Measurements from ENCODE around the gene NRXN3.

The NRXN3 gene

GRCh38 chr14:79706382-79706781 lies 1536.2 kb downstream of the NRXN3 start:
- intact Hi-C loops (cut with DNase I) = no loop called here
- no peak for DNase-seq

GRCh38 chr14:79708426-79709388 lies 1538.5 kb downstream of the NRXN3 start:
- intact Hi-C loops (cut with DNase I) = no loop called here
- DNase-seq = no peak

- no peak for DNase-seq
- intact Hi-C loops (cut with DNase I) = no loop called here
Observed at GRCh38 chr14:79709573-79709972, 1539.4 kb downstream of the NRXN3 start.

GRCh38 chr14:79712302-79712950 lies 1542.3 kb downstream of the NRXN3 start:
- intact Hi-C loops (cut with DNase I) = no loop called here
- no peak for DNase-seq

- intact Hi-C loops (cut with DNase I) = no loop called here
Observed at GRCh38 chr14:79721399-79722084, 1551.4 kb downstream of the NRXN3 start.

GRCh38 chr14:79724934-79725717 lies 1555.0 kb downstream of the NRXN3 start:
- intact Hi-C loops (cut with DNase I) = no loop called here
- no peak for DNase-seq

More at GRCh38 chr14:79721399-79722084, 1551.4 kb downstream of the NRXN3 start:
- no peak for DNase-seq

- intact Hi-C loops (cut with DNase I) = no loop called here
- no peak for DNase-seq
Observed at GRCh38 chr14:79727900-79728299, 1557.7 kb downstream of the NRXN3 start.

GRCh38 chr14:79728331-79728730 lies 1558.2 kb downstream of the NRXN3 start:
- intact Hi-C loops (cut with DNase I) = no loop called here
- DNase-seq = no peak

- intact Hi-C loops (cut with DNase I) = no loop called here
- no peak for DNase-seq
Observed at GRCh38 chr14:79729731-79730130, 1559.6 kb downstream of the NRXN3 start.

- intact Hi-C loops (cut with DNase I) = no loop called here
- DNase-seq = no peak
Observed at GRCh38 chr14:79730196-79730595, 1560.0 kb downstream of the NRXN3 start.

GRCh38 chr14:79730953-79731352 lies 1560.8 kb downstream of the NRXN3 start:
- DNase-seq = no peak
- intact Hi-C loops (cut with DNase I) = no loop called here

GRCh38 chr14:79732911-79733655 lies 1562.9 kb downstream of the NRXN3 start:
- DNase-seq = no peak
- intact Hi-C loops (cut with DNase I) = no loop called here

- intact Hi-C loops (cut with DNase I) = no loop called here
- DNase-seq = no peak
Observed at GRCh38 chr14:79734151-79734550, 1564.0 kb downstream of the NRXN3 start.

GRCh38 chr14:79734656-79735055 lies 1564.5 kb downstream of the NRXN3 start:
- DNase-seq = no peak
- intact Hi-C loops (cut with DNase I) = no loop called here

GRCh38 chr14:79735121-79735520 lies 1564.9 kb downstream of the NRXN3 start:
- DNase-seq = no peak
- intact Hi-C loops (cut with DNase I) = no loop called here

GRCh38 chr14:79740066-79740601 lies 1570.0 kb downstream of the NRXN3 start:
- no peak for DNase-seq
- intact Hi-C loops (cut with DNase I) = no loop called here

GRCh38 chr14:79742142-79742541 lies 1572.0 kb downstream of the NRXN3 start:
- no peak for DNase-seq
- intact Hi-C loops (cut with DNase I) = no loop called here

GRCh38 chr14:79745046-79745445 lies 1574.9 kb downstream of the NRXN3 start:
- DNase-seq = no peak
- intact Hi-C loops (cut with DNase I) = no loop called here

GRCh38 chr14:79749065-79749464 lies 1578.9 kb downstream of the NRXN3 start:
- intact Hi-C loops (cut with DNase I) = no loop called here
- no peak for DNase-seq
